SK-N-MC (cell line): Measurements from ENCODE around the gene ATP6AP1.

Experiments used
- DNase-seq: peaks from one replicate; pipeline ENCODE4 v3.0.0-alpha.2; 2011; ENCODE audit warnings: low read depth, low spot score
- H3K27ac ChIP-seq: fragments of 200-600 bp; sonication (generic); 2 replicates; pipeline ENCODE4 v1.5.1; 2016; ENCODE audit warnings: mixed run types
- H3K36me3 ChIP-seq: fragments of 200-600 bp; sonication (generic); 2 replicates; pipeline ENCODE4 v1.6.1; 2017; ENCODE audit warnings: antibody characterized with exemption, low read length, mixed read lengths; ENCODE audit not compliant: insufficient read depth
- H3K4me3 ChIP-seq: fragments of 200-600 bp; sonication (generic); 2 replicates; pipeline ENCODE4 v1.5.1; 2016
- H3K9ac ChIP-seq: fragments of 200-600 bp; sonication (generic); 2 replicates; pipeline ENCODE4 v1.8.0; 2017; ENCODE audit warnings: mixed run types, mixed read lengths; ENCODE audit not compliant: insufficient read length
- H3K9me3 ChIP-seq: fragments of 200-600 bp; sonication (generic); 2 replicates; pipeline ENCODE4 v1.6.1; 2017; ENCODE audit warnings: low read depth, mild to moderate bottlenecking, antibody characterized with exemption, low read length, moderate library complexity, mixed read lengths
- EZH2 ChIP-seq: fragments of 200-600 bp; sonication (generic); IDR thresholded peaks from one replicate; pipeline ENCODE4 v1.6.1; 2017; ENCODE audit warnings: antibody characterized with exemption
- FOXP2 ChIP-seq: optimal IDR thresholded peaks from 2 replicates; pipeline ENCODE3; 2011; ENCODE audit warnings: mild to moderate bottlenecking, moderate library complexity; ENCODE audit not compliant: insufficient read depth; ENCODE audit errors: extremely low read length, control extremely low read depth
- POLR2AphosphoS5 ChIP-seq: IDR thresholded peaks from 2 replicates; pipeline ENCODE4 v1.6.1; 2012; ENCODE audit warnings: mild to moderate bottlenecking, low read depth, low read length, borderline replicate concordance

Gene ATP6AP1

DNA sequence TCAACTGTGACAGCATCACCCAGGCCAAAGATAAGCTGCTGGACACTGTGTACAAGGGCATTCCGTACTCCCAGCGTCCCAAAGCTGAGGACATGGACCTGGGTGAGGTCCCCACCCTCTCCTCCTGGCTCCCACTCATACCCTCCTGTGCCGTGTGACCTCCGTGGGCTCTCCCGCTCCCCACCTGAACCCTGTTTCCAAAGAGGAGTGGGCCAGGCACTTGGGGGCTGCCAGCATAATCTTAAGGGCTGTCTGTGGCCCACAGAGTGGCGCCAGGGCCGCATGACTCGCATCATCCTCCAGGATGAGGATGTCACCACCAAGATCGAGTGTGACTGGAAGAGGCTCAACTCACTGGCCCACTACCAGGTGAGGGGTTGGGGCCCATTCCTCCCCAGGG lies 40.6 kb downstream of the ATP6AP1 start:
- no peak overlapping the region for H3K9ac ChIP-seq
- DNase-seq, result no peak
- H3K36me3 ChIP-seq, result no peaks in the 10 kb centered on the region; the same call in 1 of the 2 replicates
- TF ChIP-seq POLR2AphosphoS5 (no peak), EZH2 (no peak)
- no peak overlapping the region for H3K27ac ChIP-seq
- H3K9me3 ChIP-seq, result no peaks in the 10 kb centered on the region
- no peak overlapping the region for H3K4me3 ChIP-seq

DNA sequence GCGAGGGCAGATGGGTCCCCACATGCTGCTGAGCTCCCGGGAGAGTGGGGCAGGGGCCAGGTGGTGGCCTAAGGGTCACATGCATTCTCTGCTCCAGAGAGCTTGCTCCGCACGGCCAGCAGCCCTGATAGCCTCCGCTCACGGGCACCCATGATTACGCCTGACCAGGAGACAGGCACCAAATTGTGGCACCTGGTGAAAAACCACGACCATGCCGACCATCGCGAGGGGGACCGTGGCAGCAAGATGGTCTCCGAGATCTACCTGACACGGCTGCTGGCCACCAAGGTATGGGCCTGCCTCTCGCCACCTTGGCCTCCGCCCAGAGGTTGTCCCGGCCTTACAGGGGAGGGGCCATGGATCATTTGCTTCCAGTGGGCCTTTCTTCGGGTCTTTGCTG lies 41.4 kb downstream of the ATP6AP1 start:
- H3K27ac ChIP-seq, result no peak overlapping the region
- no peak overlapping the region for H3K4me3 ChIP-seq
- H3K9me3 ChIP-seq, result no peaks in the 10 kb centered on the region
- TF ChIP-seq FOXP2, result no peak
- no peak for TF ChIP-seq EZH2
- no peak for TF ChIP-seq POLR2AphosphoS5
- no peak overlapping the region for H3K9ac ChIP-seq
- H3K36me3 ChIP-seq, result no peaks in the 10 kb centered on the region; the same call in 1 of the 2 replicates
- no peak for DNase-seq

DNA sequence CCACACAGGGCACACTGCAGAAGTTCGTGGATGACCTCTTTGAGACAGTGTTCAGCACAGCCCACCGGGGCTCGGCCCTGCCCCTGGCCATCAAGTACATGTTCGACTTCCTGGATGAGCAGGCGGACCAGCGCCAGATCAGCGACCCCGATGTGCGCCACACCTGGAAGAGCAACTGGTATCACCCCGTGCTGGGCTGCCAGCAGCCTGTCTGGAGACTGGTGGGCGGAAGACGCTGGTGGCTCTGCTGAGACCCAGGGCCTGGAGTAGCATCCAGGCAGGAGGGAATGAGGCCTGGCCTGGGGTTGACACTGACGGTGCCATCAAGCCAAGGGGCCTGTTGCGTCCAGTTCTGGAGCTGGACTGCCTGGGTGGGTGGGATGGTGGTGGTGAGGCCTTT lies 42.0 kb downstream of the ATP6AP1 start:
- no peaks in the 10 kb centered on the region; the same call in 1 of the 2 replicates for H3K36me3 ChIP-seq
- no peak for DNase-seq
- H3K9me3 ChIP-seq, result no peaks in the 10 kb centered on the region
- no peak for TF ChIP-seq EZH2
- TF ChIP-seq POLR2AphosphoS5, result no peak
- TF ChIP-seq FOXP2, result no peak
- no peak overlapping the region for H3K9ac ChIP-seq
- no peak overlapping the region for H3K27ac ChIP-seq
- no peak overlapping the region for H3K4me3 ChIP-seq

DNA sequence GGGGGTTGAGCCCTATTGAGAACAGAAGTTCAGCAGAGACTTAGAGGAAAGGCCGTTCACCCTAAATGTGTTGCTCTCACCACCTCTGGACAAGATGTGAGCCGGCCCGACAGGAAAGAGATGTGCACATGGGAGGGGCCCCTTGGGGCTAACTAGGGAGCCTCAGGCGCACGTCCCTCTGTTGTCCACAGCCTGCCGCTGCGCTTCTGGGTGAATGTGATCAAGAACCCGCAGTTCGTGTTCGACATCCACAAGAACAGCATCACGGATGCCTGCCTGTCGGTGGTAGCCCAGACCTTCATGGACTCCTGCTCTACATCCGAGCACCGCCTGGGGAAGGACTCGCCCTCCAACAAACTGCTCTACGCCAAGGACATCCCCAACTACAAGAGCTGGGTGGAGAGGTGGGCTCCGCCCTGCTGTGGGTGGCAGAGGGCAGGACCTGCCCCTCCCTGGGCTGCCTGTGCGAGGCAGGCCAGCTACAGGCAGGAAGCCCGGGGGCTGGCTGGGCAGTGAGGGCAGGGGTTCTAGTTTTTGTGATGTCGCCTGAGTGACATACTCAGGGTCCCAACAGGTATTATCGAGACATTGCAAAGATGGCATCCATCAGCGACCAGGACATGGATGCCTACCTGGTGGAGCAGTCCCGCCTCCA lies 42.6 kb downstream of the ATP6AP1 start:
- no peak for DNase-seq
- Histone ChIP-seq H3K27ac (no peak overlapping the region), H3K4me3 (no peak overlapping the region), H3K36me3 (no peaks in the 10 kb centered on the region; the same call in 1 of the 2 replicates), H3K9me3 (no peaks in the 10 kb centered on the region), H3K9ac (no peak overlapping the region)
- TF ChIP-seq POLR2AphosphoS5, result no peak
- no peak for TF ChIP-seq EZH2
- TF ChIP-seq FOXP2, result no peak

DNA sequence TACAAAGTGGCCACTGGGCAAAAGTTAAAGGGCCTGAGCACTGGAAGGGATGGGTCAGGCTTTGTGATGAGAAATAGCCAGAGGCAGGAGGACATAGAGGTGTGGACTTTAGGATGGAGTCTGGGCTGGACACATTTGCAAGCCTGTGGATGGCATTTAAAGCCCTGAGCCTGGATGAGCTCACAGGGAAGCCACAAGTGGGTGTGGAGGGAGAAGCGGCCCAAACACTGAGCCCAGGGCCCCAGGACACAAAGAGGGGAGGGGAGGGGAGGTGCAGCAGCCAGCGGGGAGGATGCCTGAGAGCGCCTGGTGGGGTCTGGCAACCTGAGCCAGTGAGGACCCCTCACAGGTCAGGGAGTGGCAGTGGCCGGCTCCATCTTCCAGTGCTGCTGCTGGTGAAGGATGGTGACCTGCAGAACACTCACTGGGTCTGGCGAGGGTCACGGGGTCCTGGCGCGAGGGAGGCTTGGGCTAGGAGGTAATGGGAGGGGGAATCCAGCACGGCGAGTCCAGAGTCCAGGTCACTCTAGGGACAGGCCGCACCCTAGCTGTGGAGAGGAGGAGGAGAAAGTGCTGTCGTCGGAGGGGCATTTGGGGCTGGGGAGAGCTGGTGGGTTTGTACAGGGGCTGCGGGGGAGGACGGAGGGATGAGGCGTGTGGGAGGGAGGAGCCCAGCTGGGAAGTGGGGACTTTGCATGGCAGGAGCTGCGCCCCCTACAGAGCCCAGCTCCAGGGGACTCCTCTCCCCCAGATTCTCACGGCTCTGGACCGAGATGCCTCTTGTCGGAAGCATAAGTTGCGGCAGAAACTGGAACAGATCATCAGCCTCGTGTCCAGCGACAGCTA lies 43.6 kb downstream of the ATP6AP1 start:
- H3K9ac ChIP-seq, result no peak overlapping the region
- H3K36me3 ChIP-seq, result no peaks in the 10 kb centered on the region; the same call in 1 of the 2 replicates
- TF ChIP-seq EZH2, result no peak
- TF ChIP-seq FOXP2, result no peak
- no peak for TF ChIP-seq POLR2AphosphoS5

DNA sequence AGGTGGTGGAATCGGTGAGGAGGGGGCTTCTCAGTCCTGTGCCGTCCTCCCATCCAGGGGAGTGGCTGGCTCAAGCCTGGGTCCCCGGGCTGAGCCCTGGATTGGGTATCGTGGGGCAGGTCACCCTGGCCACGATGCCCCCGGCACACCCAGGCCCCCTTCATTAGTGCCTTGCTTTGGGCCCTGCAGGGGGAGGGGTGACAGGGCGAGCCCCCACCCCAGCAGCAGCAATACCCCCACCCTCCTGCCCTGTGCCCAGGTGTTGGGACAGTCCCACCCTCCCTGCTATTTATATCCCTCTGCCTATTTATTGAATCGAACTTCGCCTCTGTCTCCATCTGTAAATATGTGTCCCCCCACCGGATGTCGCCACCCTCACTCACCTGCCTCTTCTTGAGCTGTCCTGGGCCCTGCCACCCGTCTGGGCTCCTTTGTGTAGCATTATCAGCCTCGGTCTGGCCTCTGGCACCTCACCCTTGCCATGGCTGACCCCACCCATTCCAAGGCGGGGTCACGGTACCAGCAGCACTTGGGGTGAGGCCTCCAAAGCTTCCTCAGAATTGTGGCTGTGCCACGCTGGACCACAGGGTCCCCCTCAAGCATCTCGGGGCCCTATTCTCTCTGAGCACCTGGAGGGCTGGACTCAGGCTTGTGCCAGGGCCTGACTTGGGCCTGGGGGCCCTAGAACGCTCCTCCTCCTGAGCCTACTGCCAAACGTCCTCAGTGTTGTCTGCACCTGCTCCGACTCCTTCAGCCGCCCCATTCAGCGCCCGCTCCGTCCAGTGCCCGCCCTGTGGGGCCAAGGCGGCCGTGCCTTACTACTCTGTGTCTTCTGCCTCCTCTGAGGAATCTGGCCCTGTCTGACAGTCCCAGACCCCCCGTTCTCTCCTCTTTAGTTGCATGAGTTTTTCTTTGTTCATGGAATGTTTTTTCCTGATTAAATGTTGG lies 44.5 kb downstream of the ATP6AP1 start:
- no peaks in the 10 kb centered on the region for H3K9me3 ChIP-seq
- no peak overlapping the region for H3K27ac ChIP-seq
- no peak for DNase-seq
- no peaks in the 10 kb centered on the region; the same call in 1 of the 2 replicates for H3K36me3 ChIP-seq
- H3K4me3 ChIP-seq, result no peak overlapping the region
- TF ChIP-seq EZH2 (no peak), FOXP2 (no peak), POLR2AphosphoS5 (no peak)
- H3K9ac ChIP-seq, result no peak overlapping the region

More for the DNA sequence above, 43.6 kb downstream of the ATP6AP1 start:
- no peak overlapping the region for H3K27ac ChIP-seq
- DNase-seq, result no peak
- no peak overlapping the region for H3K4me3 ChIP-seq
- no peaks in the 10 kb centered on the region for H3K9me3 ChIP-seq

DNA sequence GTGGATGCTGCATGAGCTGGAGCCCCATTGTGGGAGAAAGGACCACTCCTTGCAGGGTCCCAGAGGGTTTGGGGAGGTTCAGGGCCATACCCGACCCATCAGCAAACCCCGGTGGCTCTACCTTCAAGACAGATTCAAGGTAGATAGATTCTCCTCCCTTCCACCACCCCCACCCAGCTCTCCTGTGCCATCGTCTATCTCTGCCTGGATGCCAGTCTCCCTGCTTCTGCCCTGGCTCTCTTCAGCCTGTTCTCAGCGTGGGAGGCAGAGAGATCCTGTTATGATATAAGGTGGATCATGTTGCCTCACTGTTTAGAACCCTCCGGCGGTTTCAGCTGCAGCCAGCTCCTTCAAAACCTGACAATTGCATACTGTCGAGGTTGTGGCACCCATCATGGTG lies 45.2 kb downstream of the ATP6AP1 start:
- H3K9me3 ChIP-seq, result no peaks in the 10 kb centered on the region
- no peaks in the 10 kb centered on the region; the same call in 1 of the 2 replicates for H3K36me3 ChIP-seq
- no peak overlapping the region for H3K9ac ChIP-seq
- no peak for TF ChIP-seq POLR2AphosphoS5
- TF ChIP-seq EZH2, result no peak
- TF ChIP-seq FOXP2, result no peak
- no peak overlapping the region for H3K4me3 ChIP-seq
- no peak overlapping the region for H3K27ac ChIP-seq
- no peak for DNase-seq

DNA sequence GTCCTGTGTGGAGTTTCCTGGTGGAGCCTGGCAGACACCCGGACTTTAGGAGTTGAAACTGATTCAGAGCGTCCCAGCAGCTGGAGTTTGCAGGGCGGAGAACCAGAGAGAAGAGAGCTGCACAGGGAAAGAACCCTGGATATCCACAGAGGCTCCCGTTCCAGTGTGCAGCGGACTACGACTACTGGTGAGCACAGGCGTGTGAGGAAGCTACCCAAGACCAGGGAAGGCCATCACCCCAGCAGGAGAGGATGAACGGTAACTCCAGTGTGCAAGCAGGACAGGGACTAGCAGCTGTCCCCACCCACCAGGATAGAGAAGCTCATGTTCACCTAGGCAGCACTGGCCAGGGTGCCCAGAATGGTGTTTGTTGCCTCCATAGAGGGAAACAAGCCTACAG lies 48.3 kb downstream of the ATP6AP1 start:
- Histone ChIP-seq H3K9me3 (no peaks in the 10 kb centered on the region), H3K27ac (no peak overlapping the region), H3K9ac (no peak overlapping the region), H3K36me3 (no peaks in the 10 kb centered on the region), H3K4me3 (no peak overlapping the region)
- DNase-seq, result no peak
- TF ChIP-seq FOXP2, result no peak
- TF ChIP-seq POLR2AphosphoS5, result no peak
- no peak for TF ChIP-seq EZH2
